ENCODE data around the gene SNRK. TPM values are rescaled to one million over a fixed set of nuclear protein-coding genes. Genes with fewer than 3 reads are reported as not detected.

SNRK gene
- total RNA-seq, 1 experiment from 2014 or later, result 11.8 TPM

DNA sequence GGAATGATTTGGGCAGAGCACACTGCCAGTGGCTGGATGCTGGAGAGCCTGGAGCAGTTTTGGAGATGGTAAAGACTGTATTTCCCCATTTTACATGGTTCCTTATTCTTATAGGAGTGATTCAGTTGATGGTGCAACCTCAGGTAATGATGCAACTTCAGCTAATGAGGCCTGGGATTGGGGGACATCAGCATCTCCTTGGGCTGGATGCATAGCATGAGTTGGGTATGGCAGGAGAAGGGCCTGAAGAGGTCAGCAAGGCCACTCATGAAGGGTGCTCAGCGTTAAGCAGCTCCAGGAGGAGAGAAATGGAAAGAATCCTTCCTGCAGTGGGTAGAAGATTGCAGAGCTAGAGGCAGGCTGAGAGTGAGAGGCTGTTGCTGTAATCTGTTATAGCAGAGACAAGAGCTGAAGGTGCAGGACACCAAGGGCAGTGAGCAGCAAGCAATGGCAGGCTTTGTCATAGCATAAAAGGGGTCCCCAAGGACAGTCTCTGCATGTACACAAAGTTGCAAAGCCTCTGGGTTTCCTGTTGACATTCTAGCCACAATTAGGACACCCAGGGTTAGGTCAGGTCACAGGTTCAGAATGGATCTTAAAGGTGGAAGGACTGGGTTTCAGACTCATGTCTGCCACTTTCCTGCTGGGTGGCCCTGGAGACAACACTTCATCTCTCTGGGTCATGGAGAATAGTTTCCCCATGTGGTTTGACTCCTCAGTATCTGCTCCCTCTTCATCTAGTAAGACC lies 29.5 kb upstream of the SNRK start:
- Mint-ChIP-seq H3K4me3 (no peak overlapping the region), H3K27ac (no peak overlapping the region), H3K9me3 (peaks cover 4% of the 10 kb centered on the region; the same call in 1 of the 2 replicates), H3K4me1 (peaks cover 7% of the 10 kb centered on the region), H3K27me3 (ENCODE audit: low read depth) (peaks cover 5% of the 10 kb centered on the region), H3K36me3 (no peaks in the 10 kb centered on the region)
- CTCF ChIA-PET, result no interaction called here
- POLR2A ChIA-PET, result no interaction called here
- TF ChIP-seq ZNF671 (CRISPR knock-in tag; IDR thresholded peaks at IDR 0.05) (no peak), HMGXB4 (CRISPR knock-in tag; IDR thresholded peaks at IDR 0.05) (no peak), EMX1 (CRISPR knock-in tag; IDR thresholded peaks at IDR 0.05) (no peak), FOXJ3 (CRISPR knock-in tag; IDR thresholded peaks at IDR 0.05; ENCODE audit: borderline replicate concordance) (no peak)
- TF ChIP-seq, protein P1, sequence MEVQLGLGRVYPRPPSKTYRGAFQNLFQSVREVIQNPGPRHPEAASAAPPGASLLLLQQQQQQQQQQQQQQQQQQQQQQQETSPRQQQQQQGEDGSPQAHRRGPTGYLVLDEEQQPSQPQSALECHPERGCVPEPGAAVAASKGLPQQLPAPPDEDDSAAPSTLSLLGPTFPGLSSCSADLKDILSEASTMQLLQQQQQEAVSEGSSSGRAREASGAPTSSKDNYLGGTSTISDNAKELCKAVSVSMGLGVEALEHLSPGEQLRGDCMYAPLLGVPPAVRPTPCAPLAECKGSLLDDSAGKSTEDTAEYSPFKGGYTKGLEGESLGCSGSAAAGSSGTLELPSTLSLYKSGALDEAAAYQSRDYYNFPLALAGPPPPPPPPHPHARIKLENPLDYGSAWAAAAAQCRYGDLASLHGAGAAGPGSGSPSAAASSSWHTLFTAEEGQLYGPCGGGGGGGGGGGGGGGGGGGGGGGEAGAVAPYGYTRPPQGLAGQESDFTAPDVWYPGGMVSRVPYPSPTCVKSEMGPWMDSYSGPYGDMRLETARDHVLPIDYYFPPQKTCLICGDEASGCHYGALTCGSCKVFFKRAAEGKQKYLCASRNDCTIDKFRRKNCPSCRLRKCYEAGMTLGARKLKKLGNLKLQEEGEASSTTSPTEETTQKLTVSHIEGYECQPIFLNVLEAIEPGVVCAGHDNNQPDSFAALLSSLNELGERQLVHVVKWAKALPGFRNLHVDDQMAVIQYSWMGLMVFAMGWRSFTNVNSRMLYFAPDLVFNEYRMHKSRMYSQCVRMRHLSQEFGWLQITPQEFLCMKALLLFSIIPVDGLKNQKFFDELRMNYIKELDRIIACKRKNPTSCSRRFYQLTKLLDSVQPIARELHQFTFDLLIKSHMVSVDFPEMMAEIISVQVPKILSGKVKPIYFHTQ (CRISPR knock-in tag; IDR thresholded peaks at IDR 0.05), result no peak
- DNase-seq (ENCODE audit: low spot score) (no peak), ATAC-seq (no peak)

DNA sequence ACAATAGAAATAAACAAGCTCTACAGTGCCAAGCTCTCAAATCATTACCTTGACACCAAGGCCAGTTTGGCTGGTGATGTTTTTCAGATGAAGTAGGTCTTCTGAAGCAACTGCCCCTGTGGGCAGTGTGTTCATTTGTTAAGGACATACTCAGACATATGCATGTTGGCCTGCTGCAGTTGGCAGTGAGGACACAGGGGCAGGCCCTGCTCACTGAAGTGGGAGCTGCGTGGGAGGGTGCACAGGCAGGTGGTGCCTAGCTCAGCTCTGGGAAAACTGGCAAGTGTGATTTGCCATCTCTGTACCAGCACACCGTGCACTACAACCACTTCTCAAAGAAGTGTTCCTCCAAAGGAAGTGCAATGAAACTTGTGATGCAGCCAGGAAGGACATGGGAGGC lies 28.5 kb upstream of the SNRK start:
- H3K36me3 Mint-ChIP-seq, result no peaks in the 10 kb centered on the region
- H3K27me3 Mint-ChIP-seq (ENCODE audit: low read depth), result peaks cover 5% of the 10 kb centered on the region
- POLR2A ChIA-PET, result no interaction called here
- H3K4me1 Mint-ChIP-seq, result peaks cover 7% of the 10 kb centered on the region
- CTCF ChIA-PET, result no interaction called here
- peaks cover 1% of the 10 kb centered on the region; the same call in 1 of the 2 replicates for H3K9me3 Mint-ChIP-seq
- TF ChIP-seq ATF3 (CRISPR knock-in tag; conservative IDR thresholded peaks at IDR 0.05), result no peak
- no peak for TF ChIP-seq MXD4 (CRISPR knock-in tag; IDR thresholded peaks at IDR 0.05; ENCODE audit: borderline replicate concordance)
- TF ChIP-seq IRF2 (CRISPR knock-in tag; IDR thresholded peaks at IDR 0.05; ENCODE audit: borderline replicate concordance, low read depth), result no peak
- no peak for TF ChIP-seq ZNF416 (CRISPR knock-in tag; IDR thresholded peaks at IDR 0.05)
- no peak for TF ChIP-seq ESRRA (CRISPR knock-in tag; IDR thresholded peaks at IDR 0.05; ENCODE audit: borderline replicate concordance)
- no peak for TF ChIP-seq CTCF (IDR thresholded peaks at IDR 0.05)
- TF ChIP-seq KAT7 (CRISPR knock-in tag; IDR thresholded peaks at IDR 0.05; ENCODE audit: borderline replicate concordance), result no peak
- TF ChIP-seq ZNF138 (CRISPR knock-in tag; conservative IDR thresholded peaks at IDR 0.05), result no peak
- TF ChIP-seq ZNF263 (CRISPR knock-in tag; IDR thresholded peaks at IDR 0.05; ENCODE audit: low read depth), result no peak
- TF ChIP-seq, protein P2, sequence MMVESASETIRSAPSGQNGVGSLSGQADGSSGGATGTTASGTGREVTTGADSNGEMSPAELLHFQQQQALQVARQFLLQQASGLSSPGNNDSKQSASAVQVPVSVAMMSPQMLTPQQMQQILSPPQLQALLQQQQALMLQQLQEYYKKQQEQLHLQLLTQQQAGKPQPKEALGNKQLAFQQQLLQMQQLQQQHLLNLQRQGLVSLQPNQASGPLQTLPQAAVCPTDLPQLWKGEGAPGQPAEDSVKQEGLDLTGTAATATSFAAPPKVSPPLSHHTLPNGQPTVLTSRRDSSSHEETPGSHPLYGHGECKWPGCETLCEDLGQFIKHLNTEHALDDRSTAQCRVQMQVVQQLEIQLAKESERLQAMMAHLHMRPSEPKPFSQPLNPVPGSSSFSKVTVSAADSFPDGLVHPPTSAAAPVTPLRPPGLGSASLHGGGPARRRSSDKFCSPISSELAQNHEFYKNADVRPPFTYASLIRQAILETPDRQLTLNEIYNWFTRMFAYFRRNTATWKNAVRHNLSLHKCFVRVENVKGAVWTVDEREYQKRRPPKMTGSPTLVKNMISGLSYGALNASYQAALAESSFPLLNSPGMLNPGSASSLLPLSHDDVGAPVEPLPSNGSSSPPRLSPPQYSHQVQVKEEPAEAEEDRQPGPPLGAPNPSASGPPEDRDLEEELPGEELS (CRISPR knock-in tag; IDR thresholded peaks at IDR 0.05), result no peak
- H3K27ac Mint-ChIP-seq, result no peak overlapping the region
- no peak for ATAC-seq
- no peak for DNase-seq (ENCODE audit: low spot score)
- no peak overlapping the region for H3K4me3 Mint-ChIP-seq

Measured in WTC11 (cell line).